Effector memory CD4-positive, alpha-beta T cell (primary cell): ENCODE data around the gene OR2W3.
A peak's percentile ranks its signal among the peaks of the same experiment; 100 is the strongest.

Experiments used
- DNase-seq, 3 donors: peaks; one replicate each; pipeline ENCODE4 v3.0.0-alpha.2; 2020
- H3K27ac ChIP-seq: 2 replicates; pipeline ENCODE4 v1.7.0; 2013; ENCODE audit warnings: mild to moderate bottlenecking, low read length, moderate library complexity; ENCODE audit not compliant: insufficient read depth, poor library complexity, severe bottlenecking
- H3K27me3 ChIP-seq: replicated peaks from 2 replicates; pipeline ENCODE4 v1.7.0; 2013; ENCODE audit warnings: mild to moderate bottlenecking, low read length; ENCODE audit not compliant: insufficient read depth, control insufficient read depth, poor library complexity, severe bottlenecking
- H3K36me3 ChIP-seq: 2 replicates; pipeline ENCODE4 v1.7.0; 2013; ENCODE audit warnings: mild to moderate bottlenecking, low read length, moderate library complexity; ENCODE audit not compliant: control insufficient read depth, insufficient read depth
- H3K4me1 ChIP-seq: 2 replicates; pipeline ENCODE4 v1.7.0; 2013; ENCODE audit warnings: low read length, mild to moderate bottlenecking; ENCODE audit not compliant: control insufficient read depth, insufficient read depth, poor library complexity, severe bottlenecking
- H3K4me3 ChIP-seq: 2 replicates; pipeline ENCODE4 v1.7.0; 2013; ENCODE audit warnings: low read length, low read depth, mild to moderate bottlenecking; ENCODE audit not compliant: insufficient read depth, poor library complexity, severe bottlenecking
- H3K9me3 ChIP-seq: 2 replicates; pipeline ENCODE4 v1.7.0; 2013; ENCODE audit warnings: mild to moderate bottlenecking, low read length, moderate library complexity; ENCODE audit not compliant: control insufficient read depth
- total RNA-seq, 3 donors: gene quantifications; one replicate each; lab custom pipeline; 2026; lab: John Stamatoyannopoulos, UW

Gene OR2W3
- total RNA-seq = 0 reads per million in 3 donors

DNA sequence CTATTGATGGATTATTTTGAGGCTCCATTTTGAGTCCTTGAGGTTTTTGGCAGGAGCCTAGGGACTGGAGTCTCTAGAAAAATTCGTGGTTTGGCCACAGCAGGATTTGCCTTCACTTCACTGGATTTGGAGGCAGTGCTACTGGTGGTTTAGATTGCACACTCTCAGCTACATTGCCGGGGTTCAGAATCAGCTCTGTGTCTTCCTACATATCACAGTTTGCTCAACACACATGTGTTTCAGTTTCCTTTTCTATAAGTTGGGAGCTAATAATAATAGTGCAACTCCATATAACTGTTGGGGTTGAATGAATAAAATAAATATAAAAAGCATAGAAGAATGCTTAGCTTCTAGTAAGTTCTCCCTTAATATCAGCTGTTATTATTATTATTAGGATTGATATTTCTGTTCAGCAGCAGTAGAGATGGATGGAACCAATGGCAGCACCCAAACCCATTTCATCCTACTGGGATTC lies at the start of gene OR2W3:
Gene OR2W3, plus strand, starts transcription at position 425 of the 475 bp plus-strand sequence. Its CDS starts 0 bp downstream, at position 425.
- H3K4me1 ChIP-seq = no peaks in the 10 kb centered on the region
- no peak for DNase-seq
- H3K27ac ChIP-seq = no peak within 1 kb of the TSS
- no peaks in the 10 kb centered on the region for H3K9me3 ChIP-seq
- H3K4me3 ChIP-seq = no peak within 1 kb of the TSS
- H3K27me3 ChIP-seq = no peaks in the 10 kb centered on the region
- no peaks in the 10 kb centered on the region for H3K36me3 ChIP-seq

DNA sequence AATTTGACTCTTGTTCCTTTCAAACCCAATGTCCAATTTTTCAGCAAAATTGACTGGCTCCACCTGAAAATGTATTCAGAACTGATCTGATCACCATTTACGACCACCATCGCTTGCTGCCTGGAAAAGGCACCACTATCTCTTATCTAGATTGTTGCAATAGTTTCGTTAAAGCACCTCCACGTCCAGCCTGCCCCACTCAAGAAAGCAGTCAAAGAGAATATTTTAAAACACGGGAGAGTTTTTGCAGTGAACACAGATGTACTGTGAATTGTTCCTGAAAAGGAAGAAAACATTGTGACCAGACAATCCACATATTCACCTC lies 49.7 kb upstream of the OR2W3 start:
- no peak overlapping the region for H3K27ac ChIP-seq
- no peaks in the 10 kb centered on the region for H3K4me1 ChIP-seq
- no peaks in the 10 kb centered on the region for H3K9me3 ChIP-seq
- no peaks in the 10 kb centered on the region for H3K27me3 ChIP-seq
- DNase-seq = no peak
- H3K4me3 ChIP-seq = no peak overlapping the region
- H3K36me3 ChIP-seq = no peaks in the 10 kb centered on the region

DNA sequence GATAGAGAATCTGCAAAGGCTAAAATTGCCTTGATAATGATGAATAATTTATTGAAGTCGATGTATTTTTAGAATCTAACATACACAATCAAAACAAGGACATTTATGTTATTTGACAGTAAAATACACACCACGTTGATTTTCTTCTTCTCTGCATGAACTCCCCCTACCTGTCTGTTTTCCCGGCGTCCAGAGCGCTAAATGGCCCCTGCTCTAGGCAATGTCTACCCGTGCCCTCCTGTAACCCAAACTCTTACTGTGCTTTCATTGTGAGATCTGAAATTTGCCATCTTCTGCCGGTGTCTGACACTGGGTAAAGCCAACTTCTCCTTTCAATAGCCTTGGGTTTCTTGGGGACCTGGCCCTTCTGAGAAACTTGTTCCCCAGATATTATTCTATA lies 47.0 kb upstream of the OR2W3 start:
- no peak overlapping the region for H3K27ac ChIP-seq
- no peaks in the 10 kb centered on the region for H3K4me1 ChIP-seq
- no peaks in the 10 kb centered on the region for H3K27me3 ChIP-seq
- no peaks in the 10 kb centered on the region for H3K9me3 ChIP-seq
- no peak overlapping the region for H3K4me3 ChIP-seq
- no peak for DNase-seq
- no peaks in the 10 kb centered on the region for H3K36me3 ChIP-seq

DNA sequence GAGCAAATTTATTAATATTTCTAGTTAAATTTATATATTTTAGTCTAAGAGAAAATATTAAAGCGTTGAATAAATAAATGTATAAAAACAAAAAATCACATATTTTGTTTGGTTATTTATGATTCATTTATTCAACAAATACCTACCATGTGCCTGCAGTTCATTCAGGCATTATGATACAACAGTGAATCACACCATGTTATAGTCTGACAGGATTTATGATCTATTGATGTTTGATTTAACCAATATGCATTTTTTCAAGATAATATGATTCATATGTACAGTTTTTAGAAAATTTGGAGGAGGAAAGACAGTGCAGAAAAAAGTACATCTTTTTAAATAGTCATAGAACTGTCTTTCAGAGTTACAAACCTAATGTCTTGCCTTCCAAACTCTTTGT lies 45.8 kb upstream of the OR2W3 start:
- H3K4me3 ChIP-seq = no peak overlapping the region
- no peaks in the 10 kb centered on the region for H3K27me3 ChIP-seq
- H3K36me3 ChIP-seq = no peaks in the 10 kb centered on the region
- H3K4me1 ChIP-seq = no peaks in the 10 kb centered on the region
- no peaks in the 10 kb centered on the region for H3K9me3 ChIP-seq
- no peak overlapping the region for H3K27ac ChIP-seq
- no peak for DNase-seq

DNA sequence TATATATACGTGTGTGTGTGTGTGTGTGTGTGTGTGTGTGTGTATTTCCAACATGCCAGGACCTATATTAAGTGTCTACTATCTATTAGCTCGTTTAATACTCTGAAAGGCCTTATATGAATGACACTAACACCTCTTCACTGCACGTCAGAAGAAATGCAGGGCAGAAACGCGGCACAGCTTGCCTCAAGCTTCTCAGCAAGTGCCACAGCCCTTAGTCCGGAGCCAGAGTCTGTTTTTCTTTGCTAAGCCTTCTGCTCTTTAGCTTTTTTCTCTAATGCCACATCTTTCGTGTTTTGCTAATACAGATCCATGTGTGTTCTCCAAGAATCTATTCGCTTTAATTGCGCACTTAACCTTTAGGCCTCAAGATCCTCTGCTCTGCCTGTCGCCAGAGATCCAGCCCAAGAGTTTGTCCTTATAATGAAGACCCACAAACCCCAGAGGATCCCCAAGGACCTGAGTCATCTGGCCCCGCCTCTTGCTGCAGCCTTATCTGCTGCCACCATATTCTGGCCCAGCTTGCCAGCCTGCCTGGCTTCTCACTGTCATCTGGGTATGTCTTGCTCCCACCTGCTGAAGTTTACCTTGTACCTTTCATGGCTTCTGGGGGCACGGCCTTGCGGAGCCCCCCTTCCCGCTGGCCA lies 40.4 kb upstream of the OR2W3 start:
- Histone ChIP-seq H3K4me3 (no peak overlapping the region), H3K27me3 (peaks cover 5% of the 10 kb centered on the region), H3K9me3 (no peaks in the 10 kb centered on the region), H3K36me3 (no peaks in the 10 kb centered on the region), H3K27ac (no peak overlapping the region), H3K4me1 (peaks cover 6% of the 10 kb centered on the region)
- DNase-seq = no peak

DNA sequence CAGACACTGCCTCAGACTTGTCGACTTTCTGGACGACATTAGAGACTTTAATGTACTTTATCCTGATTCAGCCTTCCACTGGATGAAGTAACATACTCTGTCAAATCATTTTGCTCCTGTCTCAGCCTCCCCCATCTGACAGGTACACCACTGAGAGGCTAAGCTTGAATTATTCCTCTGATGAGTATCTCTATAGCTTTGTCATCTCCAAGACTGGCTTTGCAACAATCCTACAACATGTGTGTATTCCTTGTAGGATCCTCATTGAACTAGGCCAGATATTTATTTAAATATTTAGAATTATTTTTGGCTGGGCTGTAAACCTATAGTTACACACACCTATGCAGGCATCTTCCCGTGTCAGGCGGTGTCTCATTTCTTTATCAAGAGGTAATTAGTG lies 39.5 kb upstream of the OR2W3 start:
- H3K27me3 ChIP-seq = peaks cover 5% of the 10 kb centered on the region
- no peak for DNase-seq
- peaks cover 6% of the 10 kb centered on the region for H3K4me1 ChIP-seq
- no peak overlapping the region for H3K4me3 ChIP-seq
- H3K36me3 ChIP-seq = no peaks in the 10 kb centered on the region
- no peak overlapping the region for H3K27ac ChIP-seq
- H3K9me3 ChIP-seq = no peaks in the 10 kb centered on the region

DNA sequence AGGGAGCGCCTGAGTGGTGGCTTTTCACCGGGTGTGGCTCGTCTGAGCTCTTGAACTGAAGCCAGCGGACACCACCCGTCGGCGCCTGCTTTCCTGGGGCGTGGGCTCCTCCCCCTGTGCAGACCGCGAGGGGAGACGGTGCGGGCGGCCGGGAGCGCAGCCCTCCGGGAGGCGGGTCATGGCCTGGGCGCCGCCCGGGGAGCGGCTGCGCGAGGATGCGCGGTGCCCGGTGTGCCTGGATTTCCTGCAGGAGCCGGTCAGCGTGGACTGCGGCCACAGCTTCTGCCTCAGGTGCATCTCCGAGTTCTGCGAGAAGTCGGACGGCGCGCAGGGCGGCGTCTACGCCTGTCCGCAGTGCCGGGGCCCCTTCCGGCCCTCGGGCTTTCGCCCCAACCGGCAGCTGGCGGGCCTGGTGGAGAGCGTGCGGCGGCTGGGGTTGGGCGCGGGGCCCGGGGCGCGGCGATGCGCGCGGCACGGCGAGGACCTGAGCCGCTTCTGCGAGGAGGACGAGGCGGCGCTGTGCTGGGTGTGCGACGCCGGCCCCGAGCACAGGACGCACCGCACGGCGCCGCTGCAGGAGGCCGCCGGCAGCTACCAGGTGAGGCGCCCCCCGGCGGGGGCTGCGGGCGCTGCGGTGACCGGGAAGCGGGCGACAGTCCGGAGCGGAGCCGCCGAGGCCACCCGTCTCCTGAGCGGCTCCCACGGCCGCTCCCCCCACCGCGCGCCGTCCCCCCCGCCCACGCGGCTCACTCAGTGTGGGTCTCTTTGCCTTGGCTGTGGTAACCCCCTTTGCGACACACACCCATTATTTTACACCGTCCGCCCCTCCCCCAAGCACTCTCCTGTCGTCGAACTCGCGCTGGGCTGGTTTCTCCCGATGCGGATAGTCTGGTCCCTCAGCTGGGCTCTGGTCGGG lies 38.1 kb upstream of the OR2W3 start, which contains the start of gene TRIM58:
Gene TRIM58, plus strand, starts transcription at position 119 of the 916 bp plus-strand sequence. Its CDS starts 60 bp downstream, at position 179.
- Histone ChIP-seq H3K36me3 (no peaks in the 10 kb centered on the region), H3K4me3 (peak within 1 kb of the TSS; percentile 40)

DNA sequence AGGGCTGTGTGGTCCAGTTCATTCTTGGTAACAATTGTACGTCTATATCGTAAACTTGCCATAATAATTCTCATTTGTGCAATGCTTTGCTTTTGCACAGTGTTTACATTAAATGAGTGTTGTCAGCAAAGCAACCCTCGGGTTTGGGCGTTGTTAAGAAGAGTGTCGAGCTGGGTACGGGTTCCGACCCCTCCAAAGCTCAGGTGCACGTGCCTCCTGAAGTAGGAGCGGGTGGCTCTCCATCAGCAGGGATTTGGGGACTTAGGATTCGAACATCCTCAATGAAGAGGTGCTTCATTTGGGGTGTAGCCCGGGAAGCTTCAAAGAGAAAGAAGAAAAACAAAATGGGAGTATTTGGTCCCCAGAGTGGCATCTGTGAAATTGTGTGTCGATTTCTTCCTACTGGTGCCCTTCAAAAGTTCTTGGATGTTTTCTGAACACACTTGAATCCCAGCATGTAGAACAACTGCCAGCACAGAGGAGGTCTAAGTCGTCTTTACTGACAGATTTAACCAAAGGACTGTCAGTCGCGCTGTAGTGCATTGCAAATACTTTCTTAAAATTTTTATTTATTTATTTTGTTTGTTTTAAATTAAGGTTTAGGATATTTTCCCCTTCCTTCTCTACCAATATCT lies 37.3 kb upstream of the OR2W3 start:
- Histone ChIP-seq H3K36me3 (no peaks in the 10 kb centered on the region), H3K4me1 (peaks cover 6% of the 10 kb centered on the region), H3K27me3 (peaks cover 5% of the 10 kb centered on the region), H3K27ac (no peak overlapping the region), H3K9me3 (no peaks in the 10 kb centered on the region), H3K4me3 (peak overlapping the region; percentile 40)
- DNase-seq = no peak

More for the DNA sequence above, 38.1 kb upstream of the OR2W3 start, which contains the start of gene TRIM58:
- peaks cover 5% of the 10 kb centered on the region for H3K27me3 ChIP-seq
- H3K9me3 ChIP-seq = no peaks in the 10 kb centered on the region
- no peak within 1 kb of the TSS for H3K27ac ChIP-seq
- peaks cover 6% of the 10 kb centered on the region for H3K4me1 ChIP-seq
- no peak for DNase-seq

DNA sequence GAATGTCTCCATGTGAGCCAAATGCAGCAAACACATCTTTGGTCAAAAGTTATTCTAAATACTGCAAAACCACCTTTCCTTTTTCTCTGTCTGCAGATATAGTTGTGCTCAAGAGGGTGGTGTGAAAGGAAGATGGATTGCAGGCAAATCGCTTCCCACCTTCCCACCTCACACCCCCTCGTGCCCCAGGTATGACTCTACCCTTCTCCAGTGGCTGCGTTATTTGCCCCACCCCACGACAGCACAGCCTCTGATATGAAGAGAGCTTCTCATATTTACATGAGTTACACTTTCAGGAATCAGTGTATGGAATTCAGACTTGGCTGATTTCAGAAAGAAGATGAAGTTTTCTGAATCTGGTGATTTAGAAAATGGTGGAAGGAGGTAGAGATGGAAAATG lies 32.6 kb upstream of the OR2W3 start:
- Histone ChIP-seq H3K4me1 (peaks cover 5% of the 10 kb centered on the region), H3K36me3 (no peaks in the 10 kb centered on the region), H3K27me3 (peaks cover 5% of the 10 kb centered on the region), H3K9me3 (no peaks in the 10 kb centered on the region), H3K4me3 (no peak overlapping the region), H3K27ac (no peak overlapping the region)
- no peak for DNase-seq
